ENCODE measurements around the gene SMIM41.

- TF ChIP-seq, protein P1, sequence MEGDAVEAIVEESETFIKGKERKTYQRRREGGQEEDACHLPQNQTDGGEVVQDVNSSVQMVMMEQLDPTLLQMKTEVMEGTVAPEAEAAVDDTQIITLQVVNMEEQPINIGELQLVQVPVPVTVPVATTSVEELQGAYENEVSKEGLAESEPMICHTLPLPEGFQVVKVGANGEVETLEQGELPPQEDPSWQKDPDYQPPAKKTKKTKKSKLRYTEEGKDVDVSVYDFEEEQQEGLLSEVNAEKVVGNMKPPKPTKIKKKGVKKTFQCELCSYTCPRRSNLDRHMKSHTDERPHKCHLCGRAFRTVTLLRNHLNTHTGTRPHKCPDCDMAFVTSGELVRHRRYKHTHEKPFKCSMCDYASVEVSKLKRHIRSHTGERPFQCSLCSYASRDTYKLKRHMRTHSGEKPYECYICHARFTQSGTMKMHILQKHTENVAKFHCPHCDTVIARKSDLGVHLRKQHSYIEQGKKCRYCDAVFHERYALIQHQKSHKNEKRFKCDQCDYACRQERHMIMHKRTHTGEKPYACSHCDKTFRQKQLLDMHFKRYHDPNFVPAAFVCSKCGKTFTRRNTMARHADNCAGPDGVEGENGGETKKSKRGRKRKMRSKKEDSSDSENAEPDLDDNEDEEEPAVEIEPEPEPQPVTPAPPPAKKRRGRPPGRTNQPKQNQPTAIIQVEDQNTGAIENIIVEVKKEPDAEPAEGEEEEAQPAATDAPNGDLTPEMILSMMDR (IDR thresholded peaks at IDR 0.05), result no peak
- TF ChIP-seq POLR2A (IDR thresholded peaks at IDR 0.05), result no peak
These were observed 53.3 kb downstream of the SMIM41 start for GRCh38 chr12:52132754-52133161.
